ENCODE data around the gene BTN3A1. TPM values are rescaled to one million over a fixed set of nuclear protein-coding genes. Genes with fewer than 3 reads are reported as not detected.
A peak's percentile ranks its signal among the peaks of the same experiment; 100 is the strongest.
"Not testable (repeated sequence)": the region's sequence is repeated elsewhere in the genome, so short reads cannot be mapped to it uniquely, and the experiment has no call there.

The BTN3A1 gene
- polyA plus RNA-seq, 3 donors: 20.2 to 32.0 (median 28.3) TPM

GRCh38 chr6:26430787-26431186 is 28.7 kb downstream of the BTN3A1 start:
- DNase-seq (ENCODE audit: extremely low read depth in 1 of 11, low read depth in 9 of 11, low spot score in 4 of 11): no peak

- no peak for DNase-seq (ENCODE audit: extremely low read depth in 1 of 11, low read depth in 9 of 11, low spot score in 4 of 11)
These were observed 29.4 kb downstream of the BTN3A1 start for GRCh38 chr6:26431258-26432172.

GRCh38 chr6:26432627-26433201 is 30.6 kb downstream of the BTN3A1 start:
- DNase-seq (ENCODE audit: extremely low read depth in 1 of 11, low read depth in 9 of 11, low spot score in 4 of 11): no peak

GRCh38 chr6:26433680-26434079 is 31.6 kb downstream of the BTN3A1 start:
- DNase-seq (ENCODE audit: extremely low read depth in 1 of 11, low read depth in 9 of 11, low spot score in 4 of 11): not testable (repeated sequence)

GRCh38 chr6:26436018-26436417 is 33.9 kb downstream of the BTN3A1 start:
- DNase-seq (ENCODE audit: extremely low read depth in 1 of 11, low read depth in 9 of 11, low spot score in 4 of 11): no peak

GRCh38 chr6:26437550-26437949 is 35.5 kb downstream of the BTN3A1 start:
- DNase-seq (ENCODE audit: extremely low read depth in 1 of 11, low read depth in 9 of 11, low spot score in 4 of 11): no peak

GRCh38 chr6:26438000-26438399 is 35.9 kb downstream of the BTN3A1 start:
- DNase-seq (ENCODE audit: extremely low read depth in 1 of 11, low read depth in 9 of 11, low spot score in 4 of 11): no peak

- no peak for DNase-seq (ENCODE audit: extremely low read depth in 1 of 11, low read depth in 9 of 11, low spot score in 4 of 11)
These were observed 37.4 kb downstream of the BTN3A1 start for GRCh38 chr6:26439151-26440125.

- no peak for DNase-seq (ENCODE audit: extremely low read depth in 1 of 11, low read depth in 9 of 11, low spot score in 4 of 11)
These were observed 38.9 kb downstream of the BTN3A1 start for GRCh38 chr6:26440977-26441358.

- DNase-seq (ENCODE audit: extremely low read depth in 1 of 11, low read depth in 9 of 11, low spot score in 4 of 11): no peak
These were observed 39.9 kb downstream of the BTN3A1 start for GRCh38 chr6:26441977-26442376.

GRCh38 chr6:26445934-26446667 is 44.0 kb downstream of the BTN3A1 start:
- no peak for DNase-seq (ENCODE audit: extremely low read depth in 1 of 11, low read depth in 9 of 11, low spot score in 4 of 11)

- DNase-seq (ENCODE audit: extremely low read depth in 1 of 11, low read depth in 9 of 11, low spot score in 4 of 11): no peak
These were observed 45.2 kb downstream of the BTN3A1 start for GRCh38 chr6:26447257-26447656.

GRCh38 chr6:26450240-26450639 is 48.2 kb downstream of the BTN3A1 start:
- no peak for DNase-seq (ENCODE audit: extremely low read depth in 1 of 11, low read depth in 9 of 11, low spot score in 4 of 11)

- DNase-seq (ENCODE audit: extremely low read depth in 1 of 11, low read depth in 9 of 11, low spot score in 4 of 11): no peak
These were observed 50.7 kb downstream of the BTN3A1 start for GRCh38 chr6:26452631-26453235.

GRCh38 chr6:26454631-26455030 is 52.6 kb downstream of the BTN3A1 start:
- DNase-seq (ENCODE audit: extremely low read depth in 1 of 11, low read depth in 9 of 11, low spot score in 4 of 11): no peak

GRCh38 chr6:26455357-26455970 is 53.4 kb downstream of the BTN3A1 start:
- DNase-seq (ENCODE audit: extremely low read depth in 1 of 11, low read depth in 9 of 11, low spot score in 4 of 11): no peak

- DNase-seq (ENCODE audit: extremely low read depth in 1 of 11, low read depth in 9 of 11, low spot score in 4 of 11): peak in 2 of 11 donors; percentile 38 to 52
These were observed 55.3 kb downstream of the BTN3A1 start for GRCh38 chr6:26457264-26457805.

All from renal cortex interstitium (tissue), 11 donors.